Fibroblast of pulmonary artery (primary cell): ENCODE measurements around the gene SH3GL2.
A peak's percentile ranks its signal among the peaks of the same experiment; 100 is the strongest.

Source experiments
- DNase-seq: peaks from one replicate; pipeline ENCODE4 v3.0.0-alpha.2; 2010; ENCODE audit warnings: low read depth
- H3K4me3 ChIP-seq: replicated peaks from 2 replicates; pipeline ENCODE4 v1.5.1; 2011; ENCODE audit warnings: low read depth, mild to moderate bottlenecking, control low read depth, low read length, moderate library complexity
- CTCF ChIP-seq: IDR thresholded peaks from 2 replicates; pipeline ENCODE4 v1.5.1; 2011; ENCODE audit warnings: mild to moderate bottlenecking, control low read depth, low read length, inconsistent platforms; ENCODE audit errors: missing control alignments

The SH3GL2 gene

GRCh38 chr9:17578911-17579793 is at the start of gene SH3GL2:
Gene SH3GL2 (plus strand): TSS chr9:17579066.
- peak; percentile 11 for DNase-seq

GRCh38 chr9:17531642-17532254 is 47.1 kb upstream of the SH3GL2 start:
- DNase-seq = peak; percentile 65
- H3K4me3 ChIP-seq = peak overlapping the region; percentile 33
- TF ChIP-seq CTCF = peak; percentile 71

More at GRCh38 chr9:17578911-17579793, at the start of gene SH3GL2:
- H3K4me3 ChIP-seq = peak within 1 kb of the TSS; percentile 27
- no peak for TF ChIP-seq CTCF

- DNase-seq = no peak
Measured at GRCh38 chr9:17532461-17532860, 46.4 kb upstream of the SH3GL2 start.

GRCh38 chr9:17535176-17535575 is 43.7 kb upstream of the SH3GL2 start:
- TF ChIP-seq CTCF = no peak
- DNase-seq = no peak
- H3K4me3 ChIP-seq = no peak overlapping the region

More at GRCh38 chr9:17532461-17532860, 46.4 kb upstream of the SH3GL2 start:
- no peak overlapping the region for H3K4me3 ChIP-seq
- no peak for TF ChIP-seq CTCF

- TF ChIP-seq CTCF = no peak
- no peak for DNase-seq
- no peak overlapping the region for H3K4me3 ChIP-seq
Measured at GRCh38 chr9:17536027-17536426, 42.8 kb upstream of the SH3GL2 start.

GRCh38 chr9:17551023-17551422 is 27.8 kb upstream of the SH3GL2 start:
- no peak overlapping the region for H3K4me3 ChIP-seq
- no peak for TF ChIP-seq CTCF
- DNase-seq = no peak
